Anterior cingulate cortex (tissue), 58 donors: ENCODE measurements around the gene GAD1.

Source experiments
- DNase-seq, 58 donors: peaks; one replicate each; lab custom pipeline; 2025; lab: John Stamatoyannopoulos, UW

The GAD1 gene

DNA sequence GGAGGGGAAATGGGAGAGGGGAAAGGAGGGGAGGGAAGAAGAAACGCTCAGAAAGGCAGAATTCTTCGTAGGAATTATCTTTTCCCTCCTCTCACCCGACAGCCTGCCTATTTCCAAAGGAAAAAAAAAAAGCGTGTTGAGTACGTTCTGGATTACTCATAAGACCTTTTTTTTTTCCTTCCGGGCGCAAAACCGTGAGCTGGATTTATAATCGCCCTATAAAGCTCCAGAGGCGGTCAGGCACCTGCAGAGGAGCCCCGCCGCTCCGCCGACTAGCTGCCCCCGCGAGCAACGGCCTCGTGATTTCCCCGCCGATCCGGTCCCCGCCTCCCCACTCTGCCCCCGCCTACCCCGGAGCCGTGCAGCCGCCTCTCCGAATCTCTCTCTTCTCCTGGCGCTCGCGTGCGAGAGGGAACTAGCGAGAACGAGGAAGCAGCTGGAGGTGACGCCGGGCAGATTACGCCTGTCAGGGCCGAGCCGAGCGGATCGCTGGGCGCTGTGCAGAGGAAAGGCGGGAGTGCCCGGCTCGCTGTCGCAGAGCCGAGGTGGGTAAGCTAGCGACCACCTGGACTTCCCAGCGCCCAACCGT is at the start of gene GAD1:
Gene GAD1 (plus strand): TSS at position 384 of the 589 bp plus-strand sequence. CDS start 1,705 bp downstream, outside the sequence.
- DNase-seq, result peak in 47 of 58 donors; percentile 10 to 82 (median 51)

DNA sequence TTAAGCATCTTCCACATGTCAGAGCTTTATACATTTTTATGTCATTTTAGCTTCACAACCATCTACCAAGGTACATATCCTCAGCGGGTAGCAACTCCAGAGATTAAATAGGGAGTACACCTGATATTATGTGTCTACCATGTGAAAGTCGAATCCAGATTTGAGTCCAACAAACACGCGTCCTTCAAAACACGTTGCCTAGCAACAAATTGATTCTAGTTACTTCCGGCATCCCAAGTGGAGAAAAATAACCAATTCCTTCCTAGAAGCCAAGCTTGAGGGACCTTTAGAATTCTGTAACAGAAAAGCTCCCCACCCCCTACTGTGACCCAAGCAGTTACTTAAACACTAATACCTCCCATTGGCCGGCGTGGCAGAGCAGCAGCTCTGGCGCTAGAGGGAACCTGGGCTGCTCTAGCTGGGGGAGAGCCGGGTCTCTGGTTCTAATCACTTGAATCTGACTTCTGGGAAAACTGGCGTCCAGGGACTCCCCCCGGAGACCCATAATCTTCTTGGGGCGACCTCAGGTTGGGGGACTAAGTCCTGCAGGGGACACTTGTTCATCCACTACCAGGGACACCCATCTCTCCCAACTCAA is 46.6 kb upstream of the GAD1 start, which contains the start of gene ERICH2:
Gene ERICH2 (plus strand): TSS at position 371 of the 598 bp plus-strand sequence. CDS start 304 bp downstream, outside the sequence.
- DNase-seq, result peak in 34 of 58 donors; percentile 3 to 73 (median 36)

DNA sequence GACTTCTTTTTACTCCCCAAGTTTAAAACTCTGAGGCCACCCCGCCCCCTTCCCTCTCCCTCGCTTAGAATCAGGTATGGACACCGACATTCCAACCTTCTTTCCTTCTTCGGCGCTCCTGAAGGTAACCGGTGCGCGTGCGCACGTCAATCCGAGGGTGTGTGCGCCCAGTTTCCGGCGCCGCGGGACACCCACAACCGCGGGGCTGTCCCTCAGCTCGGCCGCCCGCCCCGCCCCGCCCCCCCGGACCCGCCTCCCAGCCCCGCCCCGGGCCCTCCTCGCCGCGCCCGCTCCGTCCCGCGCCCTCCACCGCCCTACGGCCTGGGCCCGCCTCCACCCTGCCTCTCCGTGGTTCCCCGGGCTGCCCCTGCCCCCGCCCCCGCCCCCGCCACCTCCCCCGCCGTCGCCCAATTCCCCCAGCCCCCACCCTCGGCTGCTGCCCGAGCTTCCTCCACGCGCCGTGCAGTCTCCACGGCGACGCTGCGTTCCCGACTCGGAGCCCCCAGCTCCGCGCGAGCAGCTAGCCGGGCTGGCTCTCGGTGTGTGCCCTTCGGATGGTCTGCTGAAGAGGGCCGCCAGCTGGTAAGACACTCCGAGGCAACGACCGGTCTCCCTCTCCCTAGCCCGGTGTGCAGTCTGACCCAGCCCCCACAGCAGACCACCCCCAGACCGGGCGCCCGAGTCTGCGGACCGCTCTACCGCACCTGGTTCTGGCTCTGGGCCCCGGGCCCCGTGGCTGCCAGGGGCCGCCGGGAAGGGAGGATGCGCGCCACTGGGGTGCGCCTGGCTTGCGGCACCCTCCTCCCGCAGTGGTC is 45.9 kb upstream of the GAD1 start:
- peak; percentile 7 to 87 (median 68) for DNase-seq

DNA sequence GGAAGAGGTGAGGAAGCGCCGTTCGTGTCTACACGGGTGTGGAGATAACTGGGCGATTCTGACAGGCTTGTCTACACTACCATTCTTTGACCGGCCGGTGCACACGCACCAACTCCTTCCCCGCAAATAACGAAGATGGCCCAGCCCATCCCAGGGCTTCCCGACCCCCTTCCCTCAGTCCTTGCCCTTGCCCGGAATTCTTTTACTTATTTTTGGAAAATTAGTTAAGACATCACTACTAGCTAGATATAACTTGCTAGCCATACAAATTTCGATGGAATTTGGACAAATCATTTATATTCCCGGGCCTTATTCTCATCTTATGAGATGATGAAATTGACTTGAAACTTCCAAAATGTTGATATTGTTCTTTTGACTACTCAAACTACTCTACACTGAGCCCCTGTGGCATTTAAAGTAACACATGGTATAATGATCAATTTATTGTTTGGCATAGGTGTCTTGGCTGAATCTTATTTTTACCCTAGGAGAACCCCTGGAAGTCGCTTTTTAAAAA is 45.2 kb upstream of the GAD1 start:
- peak in 2 of 58 donors; percentile 31 to 52 for DNase-seq

DNA sequence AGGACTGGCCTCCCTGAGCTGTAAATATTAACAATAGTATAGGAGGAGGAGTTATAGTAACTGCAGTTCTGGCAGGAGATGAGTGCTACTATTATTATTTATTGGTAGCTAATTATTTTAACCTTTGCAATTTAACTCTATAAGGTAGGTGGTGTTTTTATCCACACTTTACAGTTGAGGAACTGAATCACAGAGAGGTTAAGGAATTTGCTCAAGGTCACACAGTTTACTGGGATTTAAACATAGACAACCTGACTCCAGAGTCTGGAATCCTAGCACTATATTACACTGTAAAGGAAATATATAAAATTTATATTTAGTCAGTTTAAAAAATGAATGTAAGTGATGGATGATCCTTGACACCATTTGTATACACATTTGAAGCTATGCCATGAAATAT is 44.4 kb upstream of the GAD1 start:
- no peak for DNase-seq

DNA sequence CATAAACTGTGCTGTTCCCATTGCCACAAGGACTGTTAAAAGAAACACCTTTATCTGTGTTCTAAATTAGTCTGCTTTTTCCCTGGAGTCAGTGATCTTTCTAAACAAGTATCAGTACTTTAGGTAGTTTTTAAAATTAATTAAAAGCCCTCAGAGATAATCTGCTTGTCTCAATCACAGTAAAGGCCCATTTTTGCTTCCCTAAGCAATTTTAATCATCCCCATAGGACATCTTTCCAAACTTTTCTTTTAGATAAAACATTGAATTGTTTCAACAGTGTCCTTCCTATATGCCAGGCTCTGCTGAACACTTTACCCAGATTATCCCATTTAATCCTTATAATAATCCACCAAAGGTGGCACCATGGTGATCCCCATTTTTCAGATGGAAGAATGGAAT is 42.6 kb upstream of the GAD1 start:
- DNase-seq, result no peak

DNA sequence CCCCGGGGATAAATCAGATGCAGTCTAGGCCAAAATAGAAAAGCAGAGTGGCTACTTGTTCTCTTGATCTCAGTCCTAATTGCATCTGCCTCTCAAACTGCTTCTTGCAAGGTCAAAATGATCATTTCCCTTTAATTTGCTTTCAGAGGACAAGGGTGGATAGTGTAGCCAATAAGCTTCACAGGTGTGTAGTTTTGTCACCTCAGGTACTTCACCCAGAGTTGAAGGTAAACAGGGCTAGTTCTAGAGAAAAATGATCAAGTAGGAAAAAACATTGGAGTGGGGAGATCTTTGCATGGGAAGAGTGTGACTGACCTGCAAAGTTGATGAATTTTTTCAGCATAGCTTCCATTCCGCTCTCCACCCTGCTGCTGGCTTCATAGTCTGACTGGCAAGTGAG is 37.8 kb upstream of the GAD1 start:
- no peak for DNase-seq

DNA sequence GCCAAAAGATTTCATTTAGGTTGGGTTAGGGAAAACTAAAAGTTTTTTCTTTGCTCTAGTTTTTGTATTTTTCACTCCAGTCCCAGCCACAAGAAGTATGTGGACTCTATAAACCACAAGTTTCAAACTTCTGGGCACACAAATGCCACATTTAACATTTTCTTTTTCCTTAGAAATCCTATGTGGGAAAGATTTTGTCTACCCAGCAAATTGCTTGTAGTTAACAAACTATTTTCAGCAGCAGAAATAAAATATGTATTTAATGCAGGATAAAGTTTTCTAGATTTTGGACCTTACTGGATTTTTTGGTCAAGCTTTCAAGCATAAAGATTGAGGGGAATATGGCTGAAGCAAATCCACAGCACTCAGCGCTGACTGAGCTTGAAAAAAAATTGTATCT is 37.4 kb upstream of the GAD1 start:
- DNase-seq, result no peak

DNA sequence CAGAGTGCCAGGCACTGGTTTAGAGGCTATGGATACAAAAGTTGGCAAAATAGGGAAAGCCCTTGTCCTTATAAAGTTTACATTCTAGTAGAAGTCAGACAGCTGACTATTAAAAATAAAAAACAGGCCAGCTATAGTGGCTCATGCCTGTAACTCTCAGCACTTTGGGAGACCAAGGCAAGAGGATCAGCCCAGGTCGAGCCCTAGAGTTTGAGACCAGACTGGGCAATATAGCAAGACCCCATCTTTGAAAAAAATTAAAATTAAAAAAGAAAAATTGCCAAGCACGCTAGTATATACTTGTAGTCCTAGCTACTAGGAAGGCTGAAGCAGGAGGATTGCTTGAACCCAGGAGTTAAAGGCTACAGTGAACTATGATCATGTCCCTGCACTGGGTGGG is 34.0 kb upstream of the GAD1 start:
- no peak for DNase-seq

DNA sequence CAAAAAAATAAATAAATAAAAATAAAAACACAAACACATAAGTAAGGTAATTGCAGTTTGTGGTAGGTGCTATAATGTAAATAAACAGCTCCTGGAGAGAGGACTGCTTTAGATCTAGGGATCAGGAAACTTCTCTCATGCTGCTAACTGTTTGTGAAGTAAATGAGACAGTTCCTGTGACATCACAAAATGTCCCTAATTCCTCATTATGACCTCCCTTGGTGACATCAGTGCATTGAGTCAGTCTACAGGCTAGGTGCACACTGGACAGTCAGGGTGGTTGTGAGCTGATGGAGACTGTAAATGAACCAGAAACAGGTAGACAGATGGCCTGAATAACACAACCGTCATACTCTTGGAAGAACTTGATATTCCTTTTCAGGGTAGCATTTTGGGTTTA is 33.1 kb upstream of the GAD1 start:
- DNase-seq, result no peak

DNA sequence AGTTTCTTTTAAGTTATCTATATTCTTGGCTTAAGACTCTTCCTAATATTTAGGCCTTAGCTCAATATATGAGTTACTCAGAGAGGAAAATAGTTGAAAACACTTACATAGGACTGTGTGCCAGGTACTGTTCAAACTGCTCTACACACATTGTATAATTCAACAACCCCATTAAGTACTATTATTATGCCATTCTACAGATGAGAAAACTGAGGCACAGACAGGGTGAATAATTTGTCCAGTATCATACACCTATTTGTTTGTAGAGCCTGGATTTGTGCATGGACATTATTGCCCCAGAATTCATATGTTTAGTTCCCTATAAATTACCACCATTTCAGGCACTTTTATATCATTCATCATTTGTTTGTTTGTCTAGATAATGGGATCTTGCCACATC is 17.7 kb upstream of the GAD1 start:
- DNase-seq, result no peak

DNA sequence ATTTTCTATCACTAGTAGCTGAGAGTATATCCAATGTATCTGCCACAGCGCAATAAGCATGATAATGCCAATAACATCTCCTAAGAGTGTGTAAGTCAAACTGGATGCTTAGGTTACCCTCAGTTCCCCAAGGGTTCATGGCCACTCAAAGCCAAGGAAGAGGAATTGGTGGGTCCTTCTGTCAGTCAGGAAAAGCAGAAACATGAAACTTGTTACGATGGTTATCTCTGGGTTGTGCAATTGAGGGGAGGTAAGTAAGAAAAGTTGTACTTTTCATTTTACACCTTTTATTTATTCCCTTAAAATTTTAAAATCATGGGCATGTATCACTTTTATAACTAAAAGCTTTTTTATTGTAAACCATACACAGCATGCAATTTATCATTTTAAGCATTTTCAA is 10.1 kb upstream of the GAD1 start:
- no peak for DNase-seq

DNA sequence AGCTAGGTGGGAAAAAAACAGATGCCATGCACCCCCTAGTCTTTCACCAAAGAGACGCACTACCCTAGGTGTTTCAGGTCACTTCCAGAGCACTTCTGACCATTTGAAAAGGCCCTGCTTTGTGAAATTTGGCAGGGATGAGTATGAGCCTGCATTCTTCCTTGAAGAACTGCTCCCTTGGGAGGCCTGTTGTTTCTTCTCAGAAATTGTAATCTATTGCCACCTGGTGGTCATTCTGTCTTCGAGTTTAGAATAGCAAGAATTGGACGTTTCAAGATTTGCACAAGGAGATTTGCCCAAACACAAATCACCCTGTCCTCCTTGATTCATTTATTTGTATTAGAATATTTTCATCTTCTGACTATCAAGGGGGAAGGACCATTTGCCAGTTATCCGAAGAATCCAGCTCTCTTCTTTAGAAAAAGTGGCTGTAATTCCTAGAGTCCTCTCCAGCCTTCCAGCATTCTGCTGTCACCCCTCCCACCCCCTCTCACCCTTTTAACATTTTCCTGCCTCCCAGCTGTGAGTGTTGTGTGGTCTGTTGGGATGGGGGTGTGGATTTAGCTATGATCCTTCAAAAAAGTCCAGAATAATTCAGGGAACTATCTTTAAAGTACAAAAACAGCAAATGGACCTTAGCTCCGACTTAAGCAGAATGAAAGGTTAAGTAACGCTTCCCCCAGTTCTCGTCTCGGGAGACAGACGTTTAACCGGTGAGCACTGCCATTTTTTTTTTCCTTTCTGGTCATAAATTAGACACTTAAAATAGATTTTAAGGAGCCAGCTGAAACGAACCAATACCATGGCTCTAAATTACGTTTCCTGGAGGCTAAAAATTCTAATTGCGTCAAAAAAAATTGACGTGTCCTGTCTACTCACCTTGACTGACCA is 3.7 kb upstream of the GAD1 start:
- DNase-seq, result peak in 9 of 58 donors; percentile 7 to 85 (median 25)

DNA sequence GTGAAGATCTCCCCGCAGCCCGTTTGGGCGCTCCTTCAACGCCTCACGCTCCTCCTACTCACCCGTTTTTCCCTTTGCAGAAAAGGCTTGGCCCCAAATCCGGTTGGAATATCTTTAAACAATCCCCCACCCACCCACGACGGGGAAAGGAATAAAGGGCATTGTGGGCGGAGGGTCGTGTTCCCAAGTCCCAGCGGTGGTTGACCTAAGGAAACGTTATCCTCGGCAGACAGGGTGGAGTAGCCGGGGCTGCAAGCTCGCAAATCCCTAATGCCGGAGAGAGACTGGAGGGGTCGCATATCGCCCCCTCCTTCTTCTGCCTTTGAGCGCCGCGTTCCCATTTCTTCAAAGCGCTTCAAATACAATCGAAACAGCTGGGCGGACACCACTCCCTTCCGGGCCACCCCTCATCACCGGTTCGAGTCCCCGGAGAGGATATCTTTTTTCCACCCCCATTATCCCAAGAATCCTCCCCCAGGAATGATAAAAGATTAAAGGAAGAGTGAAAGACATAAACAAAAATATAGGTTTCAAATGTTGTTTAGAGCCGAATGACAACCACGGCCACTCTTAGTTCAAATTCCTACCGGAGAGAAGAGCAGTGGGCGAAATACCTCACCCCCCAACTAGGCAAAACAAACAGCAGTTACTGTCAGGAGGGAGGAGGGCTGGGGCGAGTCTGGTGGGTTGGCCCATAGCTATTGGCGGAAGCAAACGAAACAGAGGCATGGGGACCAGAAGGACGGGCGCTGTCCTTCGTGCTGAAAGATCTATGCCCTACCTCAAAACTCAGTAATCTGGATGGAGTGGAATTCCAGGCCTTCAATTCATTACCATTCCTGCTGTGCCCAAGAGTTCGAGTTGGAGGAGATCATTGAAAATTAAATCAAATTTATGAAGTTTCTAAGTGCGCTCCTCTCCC is 2.8 kb upstream of the GAD1 start:
- no peak for DNase-seq

DNA sequence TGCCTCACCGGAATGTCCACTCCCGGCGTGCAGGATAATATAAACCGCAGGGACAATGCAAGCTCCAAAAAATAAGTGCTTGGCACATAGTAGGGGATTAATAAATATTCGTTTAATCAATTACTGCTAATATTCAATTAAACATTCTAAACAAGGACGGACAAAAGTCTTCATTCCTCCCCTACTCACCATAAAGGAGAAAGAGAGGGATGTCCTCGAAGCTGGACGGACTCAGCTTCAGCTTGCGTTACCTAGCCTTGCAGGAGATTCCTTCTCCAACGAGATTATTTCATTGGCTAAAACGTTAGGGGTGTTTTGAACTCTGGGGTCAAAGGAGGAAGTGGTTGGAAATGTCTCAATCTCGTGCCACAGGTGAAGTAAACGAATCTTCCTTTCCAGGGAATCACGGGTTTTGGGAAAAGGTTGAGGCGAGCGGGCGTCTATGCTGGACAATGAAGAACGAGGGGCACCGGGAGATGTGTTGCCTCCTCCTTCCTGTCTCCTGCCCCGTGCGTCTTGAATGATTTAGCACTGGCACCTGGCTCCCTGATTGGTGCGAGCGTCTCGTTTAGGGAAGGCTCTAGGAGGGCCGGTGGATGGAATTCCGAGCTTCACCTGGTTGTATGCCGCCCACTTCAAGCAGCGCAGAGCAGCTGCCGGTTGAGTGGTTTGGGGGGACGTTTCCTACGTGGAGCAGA is 2.0 kb upstream of the GAD1 start:
- no peak for DNase-seq

DNA sequence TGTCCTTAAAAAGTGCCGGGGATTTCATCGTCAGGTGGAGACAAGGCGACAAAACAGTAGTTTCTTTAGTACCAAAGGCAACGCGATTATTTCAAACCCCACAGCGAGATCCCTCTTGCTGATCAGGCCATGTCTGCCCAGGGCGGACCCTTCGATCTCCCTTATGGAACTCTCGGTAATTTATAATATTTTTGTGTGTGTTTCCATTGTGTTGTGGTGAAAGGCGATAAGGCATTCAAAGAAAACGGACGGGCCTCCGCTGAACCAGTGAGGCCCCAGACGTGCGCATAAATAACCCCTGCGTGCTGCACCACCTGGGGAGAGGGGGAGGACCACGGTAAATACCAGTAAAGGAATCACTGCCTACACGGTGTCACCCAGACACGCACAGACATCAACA is 1.4 kb upstream of the GAD1 start:
- no peak for DNase-seq

DNA sequence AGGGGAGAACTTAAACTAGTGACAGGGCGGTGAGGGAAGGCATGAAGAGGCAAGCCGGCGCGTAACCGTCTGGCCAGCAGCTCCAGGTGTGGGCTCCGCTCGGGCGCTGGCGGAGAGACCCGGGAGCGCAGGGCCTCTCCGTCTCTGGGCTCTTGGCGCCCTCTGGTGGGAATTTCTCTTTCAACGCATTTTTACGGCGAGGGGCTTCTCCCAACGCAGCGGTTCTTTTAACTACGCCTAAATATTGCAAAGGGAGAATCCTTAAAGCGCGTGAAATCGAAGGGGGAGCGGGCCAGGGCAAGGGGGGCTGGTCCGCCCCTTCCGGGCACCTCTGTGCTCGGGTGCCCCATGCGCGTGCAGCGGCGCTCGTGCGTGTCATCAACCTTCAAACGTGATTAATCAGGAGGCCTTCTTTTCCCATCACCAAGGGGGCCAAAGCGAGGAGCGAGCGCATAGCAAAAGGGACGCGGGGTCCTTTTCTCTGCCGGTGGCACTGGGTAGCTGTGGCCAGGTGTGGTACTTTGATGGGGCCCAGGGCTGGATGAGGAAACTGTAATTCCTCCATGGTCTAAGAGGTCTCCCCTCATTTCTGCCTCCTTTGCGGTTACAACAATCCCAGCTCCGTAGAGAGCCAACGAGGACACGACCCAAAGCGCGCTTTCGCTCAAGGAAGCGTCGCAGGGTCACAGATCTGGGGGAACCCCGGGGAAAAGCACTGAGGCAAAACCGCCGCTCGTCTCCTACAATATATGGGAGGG is 762 bp upstream of the GAD1 start:
- DNase-seq, result peak in 23 of 58 donors; percentile 13 to 58 (median 27)
